T-helper 9 cell (primary cell): Measurements from ENCODE around the gene CDK14.
"Not testable (repeated sequence)": the region's sequence is repeated elsewhere in the genome, so short reads cannot be mapped to it uniquely, and the experiment has no call there.

Experiments
- DNase-seq: peaks from one replicate; pipeline ENCODE4 v3.0.0-alpha.2; 2020

Gene CDK14

DNA sequence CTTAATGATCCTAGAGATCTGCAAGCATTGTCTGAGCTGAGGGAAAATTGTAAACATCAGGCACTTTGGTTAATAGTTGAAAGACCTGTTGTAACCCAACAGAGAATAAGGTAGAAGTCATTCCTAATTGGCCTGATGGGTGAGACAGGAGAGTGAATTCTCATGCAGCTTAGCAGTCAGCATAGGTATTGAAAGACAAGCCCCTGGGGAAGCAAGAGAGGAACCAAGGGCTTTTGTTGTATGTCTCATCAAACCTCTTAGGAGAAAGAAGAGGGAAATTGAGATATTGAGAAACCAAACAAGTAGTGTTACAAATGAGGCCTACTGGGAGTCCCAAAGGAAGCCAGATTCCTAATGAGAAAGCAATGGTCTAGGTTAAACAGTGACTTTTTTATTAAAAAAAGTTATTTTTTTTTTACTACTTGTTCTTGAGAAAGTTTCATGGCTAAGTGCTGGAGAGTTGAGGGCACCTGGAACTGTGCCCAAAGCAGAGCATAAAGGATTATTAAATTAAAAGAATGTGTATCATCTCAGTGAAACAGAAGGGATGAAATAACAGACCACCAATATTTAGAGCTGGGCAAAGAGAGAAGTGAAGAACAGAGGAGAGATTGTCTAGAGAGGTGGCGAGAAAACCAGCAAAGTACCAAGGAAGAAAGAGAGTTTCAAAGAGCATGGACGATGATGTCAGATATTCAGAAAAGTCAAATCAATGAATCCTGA, 168.9 kb downstream of the CDK14 start:
- DNase-seq, result no peak

DNA sequence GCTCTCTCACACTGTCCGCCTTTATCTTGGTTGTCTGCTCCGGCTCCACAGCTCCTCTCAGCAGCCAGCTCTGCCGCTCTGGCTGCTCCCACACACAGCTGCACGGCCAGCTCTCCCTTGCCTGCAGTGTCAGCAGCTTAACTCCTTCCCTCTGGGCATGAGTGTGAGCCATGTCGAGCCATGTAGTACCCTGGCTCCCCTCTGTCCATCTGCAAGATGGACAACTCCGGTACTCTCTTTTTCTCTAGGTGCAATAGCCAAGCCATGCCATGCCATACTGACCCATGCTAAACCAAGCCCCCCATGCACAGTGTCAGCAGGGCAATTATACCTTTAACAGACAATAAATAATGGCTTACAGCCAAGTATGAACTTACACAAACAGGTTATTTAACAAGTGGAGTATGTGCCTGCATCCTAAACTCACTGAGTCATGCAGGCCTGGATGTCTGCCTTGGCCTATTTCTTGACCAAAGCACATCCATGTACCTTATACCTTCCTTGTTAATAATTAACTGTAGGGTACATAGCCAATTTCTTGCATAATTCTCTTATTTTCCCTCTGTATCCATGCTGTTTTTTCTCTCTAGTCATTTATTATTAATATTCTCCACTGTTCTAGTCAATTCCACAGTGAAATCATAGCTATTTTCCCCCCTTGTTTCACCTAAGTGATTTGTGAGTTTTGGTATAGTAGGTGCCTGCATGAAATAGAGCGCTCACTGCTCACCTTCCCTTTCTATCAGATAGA, 170.9 kb downstream of the CDK14 start:
- no peak for DNase-seq

- DNase-seq, result no peak
Measured at GRCh38 chr7:90768301-90768700, 172.2 kb downstream of the CDK14 start.

DNA sequence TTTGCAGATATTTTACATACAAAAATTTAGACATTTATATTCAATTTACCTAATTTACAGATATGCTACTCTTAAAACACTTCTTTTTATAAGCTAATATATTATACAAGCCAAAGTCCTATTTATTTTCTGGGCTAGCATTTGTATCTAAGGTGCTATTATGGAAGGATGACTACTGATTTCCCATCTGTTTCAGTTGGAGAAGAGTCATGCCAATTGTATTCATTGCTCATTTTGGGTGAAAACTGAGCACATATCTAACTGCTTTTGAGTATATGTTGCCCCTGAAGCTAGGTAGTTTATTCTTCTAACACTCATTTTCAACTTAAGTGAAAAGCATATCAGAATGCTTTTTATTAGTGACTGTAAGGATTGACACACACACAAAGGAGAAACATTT, 172.9 kb downstream of the CDK14 start:
- no peak for DNase-seq

- DNase-seq, result not testable (repeated sequence)
Measured at GRCh38 chr7:90769566-90769965, 173.4 kb downstream of the CDK14 start.

- no peak for DNase-seq
Measured at GRCh38 chr7:90771281-90771680, 175.2 kb downstream of the CDK14 start.

GRCh38 chr7:90772410-90772809, 176.3 kb downstream of the CDK14 start:
- no peak for DNase-seq

DNA sequence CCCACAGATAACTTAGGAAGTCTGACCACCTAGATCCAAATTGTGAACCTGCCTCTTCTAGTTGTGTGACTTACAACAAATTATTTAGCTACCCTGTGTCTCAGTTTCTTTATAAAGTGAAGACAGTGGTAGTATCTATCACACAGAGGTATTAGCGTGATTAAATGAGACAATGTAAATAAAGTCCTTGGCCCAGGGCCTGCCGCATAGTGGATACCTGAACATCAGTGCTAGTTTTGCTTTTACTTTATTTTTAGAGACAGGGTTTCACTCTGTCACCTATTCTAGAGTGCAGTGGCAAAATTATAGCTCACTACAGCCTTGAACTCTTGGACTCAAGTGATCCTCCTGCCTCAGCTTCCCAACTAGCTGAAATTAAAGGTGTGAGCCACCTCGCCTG, 177.1 kb downstream of the CDK14 start:
- no peak for DNase-seq

- no peak for DNase-seq
Measured at GRCh38 chr7:90774706-90775105, 178.6 kb downstream of the CDK14 start.

DNA sequence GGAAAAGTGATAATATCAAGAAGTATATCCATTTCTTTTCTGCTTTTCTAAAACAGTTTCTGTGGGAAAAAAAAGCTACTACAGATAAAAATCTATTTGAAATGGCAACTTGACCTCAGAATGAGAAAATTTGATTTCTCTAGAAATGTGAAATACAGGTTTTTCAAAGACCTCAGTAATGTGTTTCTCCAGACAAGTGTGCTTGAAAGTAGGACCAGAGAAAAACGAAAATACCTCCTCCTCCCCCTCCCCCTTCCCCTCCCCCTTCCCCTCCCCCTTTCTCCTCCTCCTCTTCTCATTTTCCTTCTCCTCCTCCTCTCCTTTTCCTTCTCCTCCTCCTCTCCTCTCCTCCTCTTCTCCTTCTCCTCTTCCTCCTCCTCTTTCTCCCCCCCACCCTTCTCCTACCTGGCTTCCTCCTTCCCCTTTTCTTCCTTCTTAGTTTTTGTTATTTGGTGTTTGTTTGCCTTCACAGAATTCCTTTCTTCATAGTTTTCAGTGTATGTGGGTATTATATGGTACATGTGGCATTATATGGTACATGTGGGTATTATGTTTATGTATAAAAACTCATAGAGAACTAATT, 179.4 kb downstream of the CDK14 start:
- DNase-seq, result no peak

GRCh38 chr7:90777041-90777440, 180.9 kb downstream of the CDK14 start:
- DNase-seq, result no peak

DNA sequence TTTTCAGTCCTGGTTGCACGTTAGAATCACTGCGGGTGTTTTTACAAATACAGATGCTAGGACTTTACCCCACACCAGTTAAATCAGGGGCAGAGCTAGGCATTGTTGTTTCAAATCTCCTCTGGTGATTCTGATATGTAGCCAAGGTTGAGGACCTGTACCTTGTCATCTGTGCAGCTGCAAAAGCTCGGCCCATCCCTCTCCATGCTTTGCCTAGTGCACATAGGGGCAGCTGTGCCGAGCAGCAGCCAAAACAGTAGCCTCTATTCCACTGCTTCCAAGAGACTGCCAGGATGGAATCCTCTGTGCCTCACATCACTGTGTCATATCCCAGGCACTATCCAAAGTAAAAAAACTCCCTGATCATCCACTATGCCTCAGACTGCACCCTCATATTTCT, 181.3 kb downstream of the CDK14 start:
- DNase-seq, result no peak

- DNase-seq, result no peak
Measured at GRCh38 chr7:90777886-90778285, 181.8 kb downstream of the CDK14 start.

- DNase-seq, result no peak
Measured at GRCh38 chr7:90788052-90788451, 191.9 kb downstream of the CDK14 start.

DNA sequence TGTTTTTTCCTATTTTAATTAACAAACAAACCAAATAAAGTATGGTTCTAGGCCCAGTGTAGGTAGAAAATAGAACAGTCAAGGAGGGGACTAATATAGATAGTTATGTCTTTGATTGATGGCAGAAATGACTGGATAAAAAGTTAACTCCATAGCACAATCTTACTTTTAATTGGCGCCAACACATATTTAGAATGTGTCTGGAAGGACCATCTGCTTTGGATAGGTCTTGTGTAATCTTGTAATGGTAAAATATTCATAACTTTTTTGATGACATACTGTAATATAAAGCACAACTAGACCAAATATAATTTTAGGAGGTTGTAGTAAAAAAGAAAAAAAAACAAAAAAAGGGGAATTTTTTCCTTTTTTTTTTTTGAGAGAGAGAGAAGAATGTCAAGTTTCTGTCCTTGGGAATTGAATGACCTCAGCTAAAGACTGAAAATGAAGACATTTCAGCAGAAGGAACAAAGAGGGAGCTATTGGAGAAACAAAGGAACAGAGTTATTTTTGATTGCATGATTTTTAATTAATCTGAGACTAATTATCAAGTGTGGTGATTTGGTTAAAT, 193.7 kb downstream of the CDK14 start:
- no peak for DNase-seq

DNA sequence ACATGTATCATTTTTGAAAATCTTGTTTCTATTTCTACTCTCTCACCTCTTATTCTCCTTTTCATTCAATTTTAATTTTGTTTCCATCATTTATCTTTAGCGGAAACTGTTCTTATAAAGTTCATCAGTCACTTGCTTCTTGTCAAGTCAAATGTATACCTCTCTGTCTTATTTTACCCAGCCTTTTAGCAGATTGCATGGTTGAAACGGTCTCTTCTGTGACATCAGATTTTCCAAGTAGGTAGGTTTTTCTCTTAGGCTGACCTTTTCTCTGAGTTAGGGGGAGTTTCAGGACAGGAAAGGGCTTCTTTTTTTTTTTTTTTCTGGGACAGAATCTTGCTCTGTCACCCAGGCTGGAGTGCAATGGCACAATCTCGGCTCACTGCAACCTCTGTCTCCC, 195.5 kb downstream of the CDK14 start:
- DNase-seq, result no peak

- DNase-seq, result no peak
Measured at GRCh38 chr7:90792301-90792700, 196.2 kb downstream of the CDK14 start.

DNA sequence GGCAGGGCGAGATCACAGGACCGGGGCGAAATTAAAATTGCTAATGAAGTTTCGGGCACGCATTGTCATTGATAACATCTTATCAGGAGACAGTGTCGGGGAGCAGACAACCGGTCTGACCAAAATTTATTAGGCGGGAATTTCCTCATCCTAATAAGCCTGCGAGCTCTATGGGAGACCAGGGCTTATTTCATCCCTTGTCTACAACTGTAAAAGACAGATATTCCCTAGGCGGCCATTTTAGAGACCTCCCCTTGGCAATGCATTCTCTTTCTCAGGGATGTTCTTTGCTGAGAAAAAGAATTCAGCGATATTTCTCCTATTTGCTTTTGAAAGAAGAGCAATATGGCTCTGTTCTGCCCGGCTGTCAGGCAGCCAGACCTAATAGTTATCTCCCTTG, 198.1 kb downstream of the CDK14 start:
- DNase-seq, result not testable (repeated sequence)

- DNase-seq, result no peak
Measured at GRCh38 chr7:90797596-90797995, 201.5 kb downstream of the CDK14 start.

DNA sequence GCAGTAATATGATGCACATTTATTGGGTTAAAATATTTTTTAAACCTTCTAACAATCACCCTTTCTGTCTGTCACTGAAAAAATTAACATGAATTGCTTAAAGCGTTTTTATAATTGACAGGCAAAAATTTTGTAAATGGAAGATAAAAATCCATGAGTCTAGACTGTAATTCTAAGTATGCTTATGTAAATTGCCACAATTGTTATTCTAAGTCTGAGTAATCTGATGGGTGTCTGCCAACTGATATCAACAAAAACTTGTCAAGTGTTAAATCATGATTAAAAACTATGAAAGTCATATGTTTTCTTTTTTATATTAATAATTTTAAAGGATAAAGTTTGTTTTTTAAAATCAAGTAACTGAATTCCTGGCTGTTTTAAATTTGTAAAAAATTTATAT, 208.2 kb downstream of the CDK14 start:
- no peak for DNase-seq

GRCh38 chr7:90815552-90815951, 219.4 kb downstream of the CDK14 start:
- not testable (repeated sequence) for DNase-seq

DNA sequence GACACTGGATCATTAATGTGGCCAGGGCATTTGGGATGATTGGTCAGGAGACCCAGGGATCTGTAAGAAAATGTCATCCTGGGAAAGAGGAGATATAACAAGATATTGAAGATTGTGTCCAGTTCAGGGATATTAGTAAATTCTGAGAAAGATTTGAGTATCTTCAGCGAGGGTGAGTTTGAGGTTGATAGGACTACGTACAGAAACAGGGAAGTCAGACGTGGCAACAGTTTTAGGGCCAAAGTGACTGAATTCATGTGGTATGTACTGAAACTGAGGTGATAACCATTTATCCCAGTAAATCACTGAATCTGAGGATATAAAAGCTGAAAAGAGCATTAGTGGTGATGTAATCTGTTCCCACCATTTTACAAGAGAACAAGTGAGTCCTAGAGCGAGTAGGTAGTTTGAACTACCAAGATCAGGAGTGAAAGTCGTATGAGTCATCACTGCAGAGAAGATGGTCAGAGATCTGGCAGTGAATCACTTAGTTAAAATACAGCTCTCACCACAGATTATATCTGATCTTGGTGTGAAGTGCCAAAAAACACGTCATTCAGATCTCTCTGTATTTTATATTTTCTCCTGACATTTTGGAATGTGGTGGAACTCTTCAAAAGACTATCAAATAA, 220.5 kb downstream of the CDK14 start:
- DNase-seq, result no peak

GRCh38 chr7:90817151-90817550, 221.0 kb downstream of the CDK14 start:
- DNase-seq, result no peak
